Activated B cell treated with CpG ODN at 0.5 μM for 24 hours (primary cell): ENCODE data around the gene KCNJ10. TPM values are rescaled to one million over a fixed set of nuclear protein-coding genes. Genes with fewer than 3 reads are reported as not detected.

Source experiments
- ATAC-seq: fragments of 200-7000 bp; cut with Tn5 transposase; one replicate; pipeline ENCODE4 v1.10.0; 2021; ENCODE audit warnings: low read depth, mild to moderate bottlenecking, moderate library complexity
- CTCF ChIA-PET: fragments of 350-600 bp; sonication (Branson Sonifier 250); formaldehyde crosslinking; loops from one replicate; lab custom pipeline; 2021; ENCODE audit warnings: antibody characterized with exemption; lab: Charles Lee
- POLR2A ChIA-PET: fragments of 350-600 bp; sonication (Branson Sonifier 250); formaldehyde crosslinking; loops from one replicate; lab custom pipeline; 2021; ENCODE audit warnings: antibody characterized with exemption; lab: Charles Lee
- DNase-seq: peaks from one replicate; pipeline ENCODE4 v3.0.0; 2022
- H3K27ac Mint-ChIP-seq: one replicate; pipeline ENCODE4 v1.8.0; 2020; ENCODE audit warnings: mixed read lengths
- H3K27me3 Mint-ChIP-seq: one replicate; pipeline ENCODE4 v1.8.0; 2021; ENCODE audit warnings: mixed read lengths
- H3K36me3 Mint-ChIP-seq: one replicate; pipeline ENCODE4 v1.8.0; 2021; ENCODE audit warnings: low read depth, mixed read lengths
- H3K4me1 Mint-ChIP-seq: one replicate; pipeline ENCODE4 v1.8.0; 2021; ENCODE audit warnings: mixed read lengths
- H3K4me3 Mint-ChIP-seq: one replicate; pipeline ENCODE4 v1.8.0; 2020; ENCODE audit warnings: mild to moderate bottlenecking, mixed read lengths
- H3K9me3 Mint-ChIP-seq: one replicate; pipeline ENCODE4 v1.8.0; 2020; ENCODE audit warnings: mixed read lengths
- intact Hi-C: fragments of 100-400 bp; cut with micrococcal nuclease; formaldehyde crosslinking; loops from one replicate; pipeline ENCODE4 v1.15.1; 2024
- total RNA-seq: library from RNA; stranded (reverse); gene quantifications from 2 replicates; pipeline ENCODE4 v1.2.3, GENCODE V29; 2022
- TF ChIP-seq, protein P1 (sequence below): fragments of 200-600 bp; IDR thresholded peaks from one replicate; pipeline ENCODE4 v1.8.0; 2022; ENCODE audit warnings: antibody characterized with exemption, mild to moderate bottlenecking

KCNJ10 gene
- total RNA-seq, 1 donor from 2014 or later: not detected

DNA sequence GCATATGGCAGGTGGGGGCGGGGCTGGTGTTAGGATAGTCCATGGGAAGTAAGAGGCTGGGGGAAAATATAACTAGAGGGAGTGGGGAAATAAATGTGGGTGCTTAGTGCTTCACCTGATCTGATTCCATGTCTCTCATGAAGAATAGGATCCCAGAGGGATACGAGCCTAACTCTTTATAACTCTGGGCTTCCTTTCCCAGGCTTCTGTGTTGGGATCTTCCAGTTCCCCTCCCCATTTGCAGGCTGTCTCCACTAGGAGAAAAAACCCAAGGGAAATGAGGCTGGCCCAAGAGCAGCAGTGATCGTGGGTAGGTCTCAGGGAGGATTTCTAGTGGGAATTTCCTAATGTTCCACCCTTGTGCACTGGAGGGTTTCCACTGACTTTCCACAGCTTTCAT, 13.0 kb upstream of the KCNJ10 start:
- TF ChIP-seq, protein P1, sequence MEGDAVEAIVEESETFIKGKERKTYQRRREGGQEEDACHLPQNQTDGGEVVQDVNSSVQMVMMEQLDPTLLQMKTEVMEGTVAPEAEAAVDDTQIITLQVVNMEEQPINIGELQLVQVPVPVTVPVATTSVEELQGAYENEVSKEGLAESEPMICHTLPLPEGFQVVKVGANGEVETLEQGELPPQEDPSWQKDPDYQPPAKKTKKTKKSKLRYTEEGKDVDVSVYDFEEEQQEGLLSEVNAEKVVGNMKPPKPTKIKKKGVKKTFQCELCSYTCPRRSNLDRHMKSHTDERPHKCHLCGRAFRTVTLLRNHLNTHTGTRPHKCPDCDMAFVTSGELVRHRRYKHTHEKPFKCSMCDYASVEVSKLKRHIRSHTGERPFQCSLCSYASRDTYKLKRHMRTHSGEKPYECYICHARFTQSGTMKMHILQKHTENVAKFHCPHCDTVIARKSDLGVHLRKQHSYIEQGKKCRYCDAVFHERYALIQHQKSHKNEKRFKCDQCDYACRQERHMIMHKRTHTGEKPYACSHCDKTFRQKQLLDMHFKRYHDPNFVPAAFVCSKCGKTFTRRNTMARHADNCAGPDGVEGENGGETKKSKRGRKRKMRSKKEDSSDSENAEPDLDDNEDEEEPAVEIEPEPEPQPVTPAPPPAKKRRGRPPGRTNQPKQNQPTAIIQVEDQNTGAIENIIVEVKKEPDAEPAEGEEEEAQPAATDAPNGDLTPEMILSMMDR: no peak
- ATAC-seq (no peak), DNase-seq (no peak)
- peaks cover 16% of the 10 kb centered on the region for H3K4me1 Mint-ChIP-seq
- ChIA-PET POLR2A (no interaction called here), CTCF (interaction anchor here (1.0 to 7.6 kb wide), 2 partner anchors 36 to 169 kb away, joined by 4 to 81 read pairs; no protein-coding TSS in a partner anchor)
- H3K27me3 Mint-ChIP-seq: peaks cover 40% of the 10 kb centered on the region
- intact Hi-C loops: no loop called here
- H3K36me3 Mint-ChIP-seq: peaks cover 20% of the 10 kb centered on the region
- H3K4me3 Mint-ChIP-seq: no peak overlapping the region
- H3K9me3 Mint-ChIP-seq: no peaks in the 10 kb centered on the region
- H3K27ac Mint-ChIP-seq: no peak overlapping the region

DNA sequence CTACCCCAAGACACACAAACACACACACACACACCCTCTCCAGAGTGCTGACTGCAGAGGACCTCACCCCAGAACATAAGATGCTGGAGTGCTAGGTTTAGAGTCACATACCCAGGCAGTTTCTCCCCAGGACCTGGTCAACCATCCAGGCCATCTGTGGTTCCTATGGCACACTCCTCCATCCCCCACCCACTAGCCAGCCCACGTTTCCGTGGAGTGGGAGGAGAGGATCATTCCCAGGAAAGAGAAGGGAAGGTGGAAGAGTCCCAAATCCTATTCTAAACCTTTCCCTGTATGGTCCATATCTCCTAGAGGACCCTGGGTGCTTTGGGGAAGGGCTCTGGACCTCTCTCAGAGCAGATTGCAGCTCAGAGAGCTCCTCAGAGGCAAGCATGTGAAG, 12.5 kb upstream of the KCNJ10 start:
- no peak for DNase-seq
- peaks cover 41% of the 10 kb centered on the region for H3K27me3 Mint-ChIP-seq
- intact Hi-C loops: no loop called here

GRCh38 chr1:160081261-160081936, 11.4 kb upstream of the KCNJ10 start, which contains the start of gene KCNJ9:
Gene KCNJ9, plus strand, starts transcription at chr1:160081538. Its CDS starts 2,493 bp downstream, at chr1:160084031.
- DNase-seq (no peak), ATAC-seq (no peak)
- ChIA-PET POLR2A (interaction anchor here (1.0 kb wide), 1 partner anchor 34 kb away, joined by 3 read pairs; no protein-coding TSS in a partner anchor), CTCF (interaction anchor here (0.7 to 7.6 kb wide), 6 partner anchors 9 to 246 kb away, joined by 3 to 81 read pairs (median 4); no protein-coding TSS in a partner anchor)
- TF ChIP-seq, protein P1: no peak
- H3K4me3 Mint-ChIP-seq: no peak within 1 kb of the TSS
- peaks cover 16% of the 10 kb centered on the region for H3K4me1 Mint-ChIP-seq
- intact Hi-C loops: no loop called here
- no peaks in the 10 kb centered on the region for H3K9me3 Mint-ChIP-seq
- H3K27me3 Mint-ChIP-seq: peaks cover 44% of the 10 kb centered on the region
- peaks cover 8% of the 10 kb centered on the region for H3K36me3 Mint-ChIP-seq
- H3K27ac Mint-ChIP-seq: no peak within 1 kb of the TSS

More for the DNA sequence above, 12.5 kb upstream of the KCNJ10 start:
- Mint-ChIP-seq H3K4me3 (no peak overlapping the region), H3K4me1 (peaks cover 16% of the 10 kb centered on the region), H3K36me3 (peaks cover 18% of the 10 kb centered on the region), H3K27ac (no peak overlapping the region), H3K9me3 (no peaks in the 10 kb centered on the region)
- ATAC-seq: no peak
- ChIA-PET CTCF (interaction anchor here (1.0 to 7.6 kb wide), 2 partner anchors 36 to 169 kb away, joined by 4 to 81 read pairs; no protein-coding TSS in a partner anchor), POLR2A (interaction anchor here (1.0 kb wide), 1 partner anchor 35 kb away, joined by 3 read pairs; no protein-coding TSS in a partner anchor)
- TF ChIP-seq, protein P1: no peak

DNA sequence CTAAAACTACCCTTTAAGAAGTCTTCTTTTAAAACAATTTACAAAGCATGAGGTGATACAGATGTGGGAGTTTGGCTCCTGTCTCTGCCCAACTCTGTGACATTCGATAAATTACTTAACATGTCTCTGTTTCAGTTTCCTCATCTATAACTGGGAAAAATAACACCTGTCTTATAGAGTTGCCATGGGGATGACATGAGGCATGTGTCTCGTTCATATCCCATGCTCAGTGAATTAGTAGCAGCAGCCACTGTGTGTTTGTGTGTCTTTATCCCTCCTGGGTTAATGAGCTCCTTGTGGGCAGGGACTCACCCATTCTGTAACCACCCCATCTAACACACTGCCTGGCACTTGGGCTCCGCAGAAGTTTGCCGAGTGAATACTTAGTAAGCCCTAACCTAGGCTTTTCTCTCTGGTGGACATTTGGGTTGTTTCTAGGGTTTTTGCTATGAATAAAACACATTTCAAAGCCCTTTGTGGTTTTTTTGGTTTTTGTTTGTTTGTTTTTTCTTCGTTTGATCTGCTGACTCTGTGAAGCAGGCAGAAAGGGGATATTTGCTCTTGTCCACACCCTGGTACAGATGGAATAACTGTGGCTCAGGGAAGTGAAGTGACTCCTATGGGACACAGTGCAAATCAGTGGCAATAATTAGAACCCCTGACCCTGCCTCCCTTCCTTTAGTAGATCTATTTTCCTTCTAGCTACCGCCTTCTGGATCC, 10.6 kb upstream of the KCNJ10 start:
- H3K36me3 Mint-ChIP-seq: peaks cover 2% of the 10 kb centered on the region
- TF ChIP-seq, protein P1: no peak
- H3K4me3 Mint-ChIP-seq: no peak overlapping the region
- intact Hi-C loops: no loop called here
- no peak for ATAC-seq
- ChIA-PET POLR2A (no interaction called here), CTCF (interaction anchor here (0.7 to 7.6 kb wide), 3 partner anchors 9 to 245 kb away, joined by 3 to 81 read pairs (median 4); no protein-coding TSS in a partner anchor)
- no peak for DNase-seq
- no peak overlapping the region for H3K27ac Mint-ChIP-seq
- H3K9me3 Mint-ChIP-seq: no peaks in the 10 kb centered on the region
- H3K4me1 Mint-ChIP-seq: peaks cover 14% of the 10 kb centered on the region
- H3K27me3 Mint-ChIP-seq: peaks cover 46% of the 10 kb centered on the region
